Pancreas (tissue), 10 donors: Measurements from ENCODE around the gene IFI30. TPM values are rescaled to one million over a fixed set of nuclear protein-coding genes. Genes with fewer than 3 reads are reported as not detected.

Experiments
- ATAC-seq, 4 donors: fragments of 200-7000 bp; cut with Tn5 transposase; one replicate each; pipeline versions ENCODE4 v1.8.0 to v1.9.1; 2020; ENCODE audit warnings: mild to moderate bottlenecking in 4 of 4, moderate library complexity in 4 of 4
- DNase-seq, 6 donors: peaks; one replicate each; pipeline ENCODE4 v3.0.0-alpha.2; 2020
- FAIRE-seq: peaks from 2 replicates; lab custom pipeline; 2012; peaks lifted over from hg19 to GRCh38; lab: Jason Lieb, UNC
- H3K27ac ChIP-seq, 4 donors: fragments of 200-600 bp; sonication (generic); 1 replicate in 3 of 4; 2 replicates in 1 of 4; pipeline versions ENCODE4 v1.5.0 to v1.8.0; 2020
- H3K27me3 ChIP-seq, 4 donors: fragments of 200-600 bp; one replicate each; pipeline ENCODE4 v1.8.0; 2021
- H3K36me3 ChIP-seq, 3 donors: fragments of 200-600 bp; sonication (generic) in 1 of 3; one replicate each; pipeline versions ENCODE4 v1.5.0 to v1.8.0; 2020 to 2021
- H3K4me1 ChIP-seq, 3 donors: fragments of 200-600 bp; one replicate each; pipeline ENCODE4 v1.8.0; 2021
- H3K4me3 ChIP-seq, 4 donors: fragments of 200-600 bp; sonication (generic) in 2 of 4; one replicate each; pipeline versions ENCODE4 v1.5.0 to v1.8.0; 2020 to 2021
- H3K9me3 ChIP-seq, 4 donors: fragments of 200-600 bp; one replicate each; pipeline ENCODE4 v1.8.0; 2021
- WGBS, 2 donors: extraction: QIAGEN DNeasy Blood & Tissue Kit; methylation state at CpG; one replicate each; pipeline ENCODE4 v1.1.7; 2013; 5-methylcytosine and 5-hydroxymethylcytosine counted together
- intact Hi-C, 3 donors: fragments of 100-400 bp; cut with DNase I; formaldehyde crosslinking; loops; one replicate each; pipeline versions ENCODE4 v1.11.1 to v1.14.2; 2022
- polyA plus RNA-seq, 2 donors: library from polyadenylated mRNA; stranded (reverse); fragments of 200-250 nt; gene quantifications; one replicate each; pipeline ENCODE4 v1.2.3, GENCODE V29; 2013
- total RNA-seq, 6 donors: library from RNA; stranded (reverse); fragmentation: NEBNext Ultra II Directional in 4 of 6; extraction: Animal tissue kit (Norgen Biotek cat#: 25700) in 4 of 6; gene quantifications; one replicate each; pipeline versions ENCODE4 v1.2.1 to v1.2.4, GENCODE V29; 2021 to 2023
- TF ChIP-seq, protein P1 (sequence below), 4 donors: fragments of 200-600 bp; sonication (generic) in 3 of 4; IDR thresholded peaks; one replicate each; pipeline versions ENCODE4 v1.5.0 to v1.8.0; 2021; ENCODE audit warnings: antibody characterized with exemption in 4 of 4
- donor health status: healthy with polysubstance abuse.
- donor health status: DM: no; HTN: no; CAD: no; lungs with moderate emphysema.
- donor health status: DM: no; HTN: no; CAD: no.
- donor health status: control.
- donor health status: control.
- donor health status: Bipolar disorder and iron deficiency.
- donor health status: DM: yes; HTN: yes; CAD: no.
- donor health status: DM: no; HTN: no; CAD: no.
- donor health status: DM: no; HTN: no; CAD: no.
- donor health status: DM: yes; HTN: yes; CAD: no.

The IFI30 gene
- total and polyA plus RNA-seq, 8 donors = 12.2 to 108 (median 21.8) TPM

DNA sequence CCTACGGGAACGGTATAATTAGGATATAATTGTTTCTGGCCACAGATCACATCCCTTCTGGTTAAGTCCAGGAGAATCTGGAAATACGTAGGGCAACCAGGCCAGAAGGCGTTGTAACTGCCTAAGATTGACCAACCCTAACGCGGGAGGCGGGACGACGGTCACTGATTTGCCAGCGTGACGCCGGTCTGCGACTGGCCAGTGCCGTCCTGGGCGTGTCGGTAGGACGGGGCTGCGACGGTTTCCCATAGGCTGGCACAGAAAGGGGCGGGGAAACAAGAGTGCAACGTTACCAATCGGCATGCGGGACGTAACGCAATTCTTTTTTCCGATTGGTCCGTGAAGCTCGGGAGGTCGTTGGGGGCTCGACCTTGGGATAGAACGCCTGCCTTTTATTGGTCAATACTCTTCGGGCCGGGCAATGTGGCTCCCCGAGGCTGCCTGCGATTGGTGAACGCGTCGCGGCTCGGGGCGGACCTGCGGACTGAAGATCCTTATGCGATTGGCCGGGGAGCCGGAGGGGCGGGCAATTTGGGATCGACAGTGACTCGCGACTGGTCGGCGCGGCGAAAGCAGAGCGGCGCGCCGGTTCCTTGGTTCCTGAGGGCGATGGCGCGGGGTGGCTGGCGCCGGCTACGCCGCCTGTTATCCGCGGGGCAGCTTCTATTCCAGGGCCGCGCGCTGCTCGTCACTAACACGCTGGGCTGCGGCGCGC lies 19.2 kb downstream of the IFI30 start, which contains the start of gene MPV17L2:
Gene MPV17L2 (plus strand): TSS at position 546 of the 715 bp plus-strand sequence. CDS start 64 bp downstream, at position 610.
- peaks cover 0 to 11% (median 9%) of the 10 kb centered on the region in 3 donors for H3K4me1 ChIP-seq
- DNase-seq = peak; percentile 96 to 100 (median 99)
- peak; percentile 99 for FAIRE-seq
- TF ChIP-seq, protein P1, sequence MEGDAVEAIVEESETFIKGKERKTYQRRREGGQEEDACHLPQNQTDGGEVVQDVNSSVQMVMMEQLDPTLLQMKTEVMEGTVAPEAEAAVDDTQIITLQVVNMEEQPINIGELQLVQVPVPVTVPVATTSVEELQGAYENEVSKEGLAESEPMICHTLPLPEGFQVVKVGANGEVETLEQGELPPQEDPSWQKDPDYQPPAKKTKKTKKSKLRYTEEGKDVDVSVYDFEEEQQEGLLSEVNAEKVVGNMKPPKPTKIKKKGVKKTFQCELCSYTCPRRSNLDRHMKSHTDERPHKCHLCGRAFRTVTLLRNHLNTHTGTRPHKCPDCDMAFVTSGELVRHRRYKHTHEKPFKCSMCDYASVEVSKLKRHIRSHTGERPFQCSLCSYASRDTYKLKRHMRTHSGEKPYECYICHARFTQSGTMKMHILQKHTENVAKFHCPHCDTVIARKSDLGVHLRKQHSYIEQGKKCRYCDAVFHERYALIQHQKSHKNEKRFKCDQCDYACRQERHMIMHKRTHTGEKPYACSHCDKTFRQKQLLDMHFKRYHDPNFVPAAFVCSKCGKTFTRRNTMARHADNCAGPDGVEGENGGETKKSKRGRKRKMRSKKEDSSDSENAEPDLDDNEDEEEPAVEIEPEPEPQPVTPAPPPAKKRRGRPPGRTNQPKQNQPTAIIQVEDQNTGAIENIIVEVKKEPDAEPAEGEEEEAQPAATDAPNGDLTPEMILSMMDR (IDR thresholded peaks at IDR 0.05) = no peak
- H3K27me3 ChIP-seq = no peaks in the 10 kb centered on the region
- H3K4me3 ChIP-seq = peak within 1 kb of the TSS; percentile 48 to 98 (median 66)
- intact Hi-C loops = no loop called here
- WGBS, 2 donors = 0% methylated on average over 73 to 74 of the region's 74 CpGs
- peak; percentile 90 to 95 (median 91) for ATAC-seq
- no peaks in the 10 kb centered on the region for H3K36me3 ChIP-seq
- H3K9me3 ChIP-seq = no peaks in the 10 kb centered on the region
- H3K27ac ChIP-seq = peak within 1 kb of the TSS; percentile 89 to 98 (median 91)

DNA sequence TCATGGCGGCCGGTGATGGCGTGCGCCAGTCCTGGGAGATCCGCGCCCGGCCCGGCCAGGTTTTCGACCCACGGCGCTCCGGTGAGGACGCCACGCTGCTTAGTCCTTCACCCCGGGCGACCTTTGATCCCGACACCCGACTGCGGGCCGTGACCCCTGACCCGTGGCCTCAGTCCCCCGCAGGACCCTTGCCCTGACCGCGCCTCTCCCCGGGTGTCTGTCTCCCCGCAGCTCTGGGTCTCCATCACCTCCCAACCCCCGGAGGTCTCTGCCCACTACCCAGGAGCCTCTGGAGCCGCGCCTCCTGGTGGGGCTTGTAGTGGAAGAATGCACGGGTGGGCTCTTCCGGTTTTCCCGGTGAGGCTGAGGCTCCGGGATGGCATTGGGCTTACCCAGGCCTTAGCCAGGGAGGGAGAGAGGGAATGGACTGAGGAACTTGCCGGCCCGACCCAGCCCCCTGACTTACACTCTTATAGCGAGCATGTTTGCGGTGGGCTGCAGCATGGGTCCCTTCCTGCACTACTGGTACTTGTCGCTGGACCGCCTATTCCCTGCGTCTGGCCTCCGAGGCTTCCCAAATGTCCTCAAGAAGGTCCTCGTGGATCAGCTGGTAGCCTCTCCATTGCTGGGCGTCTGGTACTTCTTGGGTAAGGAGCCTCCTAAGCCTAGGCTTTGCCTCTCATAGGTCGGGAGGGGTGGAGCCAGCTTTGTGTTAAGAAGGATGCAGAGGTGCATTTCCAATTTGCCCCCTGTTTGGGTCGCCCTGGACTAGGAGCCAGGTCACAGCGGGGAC lies 20.0 kb downstream of the IFI30 start:
- peaks cover 0 to 11% (median 9%) of the 10 kb centered on the region in 3 donors for H3K4me1 ChIP-seq
- FAIRE-seq = no peak
- intact Hi-C loops = no loop called here
- peak in 1 of 6 donors; percentile 58 for DNase-seq
- TF ChIP-seq, protein P1 (IDR thresholded peaks at IDR 0.05) = no peak
- WGBS, 2 donors = 3 to 4% methylated on average over 39 to 46 of the region's 46 CpGs
- H3K27me3 ChIP-seq = no peaks in the 10 kb centered on the region
- no peaks in the 10 kb centered on the region for H3K36me3 ChIP-seq
- H3K27ac ChIP-seq = peak overlapping the region; percentile 38 to 69 (median 60)
- peak overlapping the region; percentile 48 to 98 (median 66) for H3K4me3 ChIP-seq
- ATAC-seq = peak in 1 of 4 donors; percentile 1
- H3K9me3 ChIP-seq = no peaks in the 10 kb centered on the region

DNA sequence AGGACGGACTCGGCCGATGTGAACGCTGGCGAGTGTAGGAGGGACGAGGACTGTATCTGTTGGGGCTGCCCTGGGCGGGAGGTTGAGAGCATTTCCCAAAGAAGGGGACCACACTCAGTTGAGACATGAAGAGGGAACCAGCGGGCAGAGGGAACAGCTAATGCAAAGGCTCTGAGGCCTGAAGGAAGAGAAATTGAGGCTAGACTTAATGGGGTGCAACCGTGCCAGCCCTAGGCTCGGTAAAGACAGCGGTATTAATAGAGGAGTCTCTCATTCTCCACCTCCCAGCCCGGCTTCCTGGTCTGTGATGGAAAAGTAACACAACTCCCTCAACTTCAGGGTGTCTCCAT lies 20.5 kb downstream of the IFI30 start:
- 45 to 47% methylated on average over 12 of the region's 12 CpGs for WGBS, 2 donors
- DNase-seq (no peak), FAIRE-seq (no peak), ATAC-seq (no peak)
- no peaks in the 10 kb centered on the region for H3K36me3 ChIP-seq
- no peak overlapping the region for H3K27ac ChIP-seq
- peaks cover 0 to 11% (median 9%) of the 10 kb centered on the region in 3 donors for H3K4me1 ChIP-seq
- intact Hi-C loops = no loop called here
- H3K4me3 ChIP-seq = peak overlapping the region in 1 of 4 donors; percentile 98
- TF ChIP-seq, protein P1 (IDR thresholded peaks at IDR 0.05) = no peak
- H3K9me3 ChIP-seq = no peaks in the 10 kb centered on the region
- H3K27me3 ChIP-seq = no peaks in the 10 kb centered on the region

DNA sequence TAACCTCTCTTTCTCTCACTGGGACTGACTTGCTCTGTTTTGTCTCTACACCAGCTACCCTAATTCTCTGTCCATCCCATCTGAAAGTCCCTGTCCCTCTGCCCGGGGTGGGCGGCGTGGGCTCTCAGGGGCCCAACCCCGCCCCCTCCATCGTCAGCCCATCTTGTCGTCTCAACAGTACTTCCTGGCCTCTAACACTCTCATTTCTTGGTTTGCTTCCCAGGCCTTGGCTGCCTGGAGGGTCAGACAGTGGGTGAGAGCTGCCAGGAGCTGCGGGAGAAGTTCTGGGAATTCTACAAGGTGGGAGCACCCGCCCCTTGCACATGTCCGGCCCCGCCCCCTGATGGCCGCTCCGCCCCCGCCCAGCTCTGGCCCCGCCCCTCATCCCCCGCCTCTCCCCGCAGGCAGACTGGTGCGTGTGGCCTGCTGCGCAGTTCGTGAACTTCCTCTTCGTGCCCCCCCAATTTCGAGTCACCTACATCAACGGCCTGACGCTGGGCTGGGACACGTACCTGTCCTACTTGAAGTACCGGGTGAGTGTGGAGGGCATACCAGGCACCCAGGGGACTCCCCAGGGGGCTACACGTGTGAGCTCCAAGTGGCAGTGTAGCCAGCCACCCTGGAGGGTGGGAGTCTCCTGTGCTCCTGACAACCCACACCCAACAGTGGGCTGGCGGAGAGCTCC lies 21.1 kb downstream of the IFI30 start:
- no peaks in the 10 kb centered on the region for H3K36me3 ChIP-seq
- DNase-seq = peak in 2 of 6 donors; percentile 48 to 76
- 53 to 54% methylated on average over 27 of the region's 27 CpGs for WGBS, 2 donors
- no peak overlapping the region for H3K4me3 ChIP-seq
- no peak overlapping the region for H3K27ac ChIP-seq
- no peaks in the 10 kb centered on the region for H3K9me3 ChIP-seq
- H3K4me1 ChIP-seq = peaks cover 0 to 11% (median 9%) of the 10 kb centered on the region in 3 donors
- H3K27me3 ChIP-seq = no peaks in the 10 kb centered on the region
- TF ChIP-seq, protein P1 (IDR thresholded peaks at IDR 0.05) = no peak
- FAIRE-seq = no peak
- intact Hi-C loops = no loop called here
- ATAC-seq = no peak
